GM21528 (cell line): Measurements from ENCODE around the gene CCDC127.

Experiments
- ATAC-seq: cut with Tn5 transposase; IDR thresholded peaks from one replicate; pipeline ENCODE4 v1.9.1; 2021; ENCODE audit warnings: mild to moderate bottlenecking, moderate library complexity; ENCODE audit not compliant: unreplicated experiment, low FRiP score

CCDC127 gene

GRCh38 chr5:160921-161802 lies 56.8 kb downstream of the CCDC127 start:
- ATAC-seq, result no peak

DNA sequence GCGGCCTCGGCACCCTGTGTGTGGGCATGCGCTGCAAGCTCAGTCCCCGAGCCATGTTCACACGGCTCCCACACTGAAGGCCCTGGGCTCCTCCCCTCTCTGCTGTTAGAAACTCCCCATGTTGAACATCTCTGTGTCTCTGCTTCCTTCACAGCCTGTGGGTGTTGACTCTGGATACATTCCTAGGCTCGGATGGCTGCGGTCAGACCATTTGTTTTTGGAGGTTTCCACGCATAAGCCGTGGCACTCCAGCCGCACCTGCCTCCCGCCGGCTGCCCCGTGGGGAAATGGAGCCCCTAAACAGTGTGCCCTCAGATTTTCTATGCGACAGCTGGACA lies 57.8 kb downstream of the CCDC127 start:
- ATAC-seq, result no peak

- no peak for ATAC-seq
Measured at GRCh38 chr5:159448-160172, 58.3 kb downstream of the CCDC127 start.

GRCh38 chr5:158807-159447 lies 59.0 kb downstream of the CCDC127 start:
- no peak for ATAC-seq

DNA sequence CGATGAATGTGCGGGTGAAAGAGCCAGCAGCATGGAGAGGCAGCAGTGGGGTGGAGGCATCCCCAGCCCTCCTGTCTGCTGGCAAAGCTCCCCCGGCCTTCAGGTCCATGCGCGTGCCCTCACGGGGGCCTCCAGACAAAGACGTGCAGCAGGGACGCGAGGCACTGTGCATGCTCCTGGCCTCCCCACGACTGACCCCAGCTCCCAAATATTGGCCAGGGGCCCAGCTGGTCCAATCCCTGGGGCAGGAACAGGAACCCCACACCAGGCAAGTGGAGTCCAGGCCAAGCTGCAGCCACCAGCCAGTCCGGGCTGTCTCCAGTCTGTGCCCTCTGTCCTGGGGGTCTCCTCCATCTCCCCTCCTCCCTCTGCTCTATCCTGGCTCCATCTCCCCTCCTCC lies 60.2 kb downstream of the CCDC127 start:
- no peak for ATAC-seq

GRCh38 chr5:157126-157715 lies 60.7 kb downstream of the CCDC127 start:
- no peak for ATAC-seq

DNA sequence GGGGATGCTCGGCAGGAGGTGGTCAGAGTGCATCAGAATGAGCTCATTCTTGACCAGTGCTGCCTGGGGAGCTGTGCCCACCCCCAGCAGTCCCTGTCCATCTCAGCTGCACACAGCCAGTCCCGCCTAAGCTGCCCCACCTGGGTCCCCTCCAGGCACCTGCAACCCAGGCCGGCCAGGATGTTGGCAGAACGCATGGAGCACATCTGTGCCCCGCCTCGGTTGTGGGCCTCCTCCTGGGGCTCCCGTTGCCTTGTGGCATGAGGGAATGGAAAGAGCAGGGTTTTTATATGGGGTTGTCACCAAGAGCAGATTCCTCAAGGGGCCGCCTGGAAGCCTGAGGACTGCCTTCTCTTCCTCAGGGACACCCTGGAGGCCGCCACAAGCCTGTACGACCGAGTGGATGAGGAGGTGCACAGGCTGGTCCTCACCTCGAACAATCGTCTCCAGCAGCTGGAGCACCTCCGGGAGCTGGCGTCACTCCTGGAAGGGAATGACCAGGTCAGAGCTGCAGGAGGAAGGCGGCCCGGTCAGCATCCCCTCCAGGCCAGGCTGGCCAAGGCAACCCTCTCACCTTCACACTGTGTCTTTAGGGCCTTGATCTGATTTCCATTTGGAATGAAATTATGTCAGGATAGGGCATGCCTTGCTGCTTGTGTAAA lies 61.4 kb downstream of the CCDC127 start:
- no peak for ATAC-seq

GRCh38 chr5:155651-156410 lies 62.1 kb downstream of the CCDC127 start:
- ATAC-seq, result no peak

DNA sequence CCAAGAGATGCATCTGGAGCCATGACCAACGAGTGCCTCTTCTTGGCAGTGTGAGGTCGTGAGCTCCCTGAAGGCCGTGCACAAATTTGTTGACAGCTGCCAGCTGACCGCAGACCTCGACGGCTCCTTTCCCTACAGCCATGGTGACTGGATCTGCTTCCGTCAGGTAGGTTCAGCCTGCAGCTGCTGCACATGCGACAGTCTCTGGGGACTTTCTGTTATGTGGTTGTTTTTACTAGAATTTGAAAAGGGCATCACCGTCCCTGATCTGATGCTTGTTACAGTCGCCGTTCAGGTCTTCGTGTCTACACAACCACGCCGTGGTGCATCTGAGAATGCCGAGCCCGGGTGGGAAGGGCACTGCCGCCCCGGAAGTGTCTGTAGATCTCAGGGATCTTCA lies 63.1 kb downstream of the CCDC127 start:
- no peak for ATAC-seq

DNA sequence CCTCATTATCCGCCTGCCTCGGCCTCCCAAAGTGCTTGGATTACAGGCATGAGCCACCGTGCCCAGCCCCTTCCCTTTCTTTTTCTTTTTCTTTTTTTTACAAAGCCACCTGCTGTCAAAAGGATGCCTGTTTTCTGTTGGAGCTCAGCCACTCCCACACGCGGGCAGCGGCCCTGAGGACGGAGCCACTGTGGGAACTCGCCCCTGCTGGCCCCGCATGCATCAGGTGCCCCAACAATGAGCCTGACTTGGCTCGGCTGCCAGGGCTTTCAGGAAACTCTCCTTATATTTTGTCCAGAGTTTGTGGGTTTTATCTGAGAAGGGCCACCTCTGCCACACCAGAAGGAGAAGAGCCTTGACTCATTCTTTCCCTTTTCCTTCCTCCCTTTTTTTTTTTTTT lies 63.7 kb downstream of the CCDC127 start:
- ATAC-seq, result no peak

DNA sequence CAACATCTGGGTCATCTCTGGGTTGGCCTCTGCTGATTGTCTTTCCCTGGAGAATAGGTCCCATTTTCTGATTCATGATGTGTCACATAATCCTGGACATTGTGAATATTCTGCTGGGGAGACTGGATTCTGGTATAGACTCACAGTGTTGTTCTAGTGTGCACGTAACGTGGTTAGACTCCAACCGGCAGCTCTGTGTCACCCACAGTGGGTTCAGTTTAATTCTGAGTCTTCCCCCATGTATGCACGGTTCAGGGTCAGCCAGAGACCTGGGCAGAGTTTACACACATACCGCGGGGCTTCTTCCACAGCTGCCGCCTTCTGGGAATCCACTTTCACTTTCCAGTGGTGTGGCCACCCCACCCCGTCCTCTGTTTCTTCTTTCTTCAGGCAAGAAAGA lies 64.7 kb downstream of the CCDC127 start:
- no peak for ATAC-seq

DNA sequence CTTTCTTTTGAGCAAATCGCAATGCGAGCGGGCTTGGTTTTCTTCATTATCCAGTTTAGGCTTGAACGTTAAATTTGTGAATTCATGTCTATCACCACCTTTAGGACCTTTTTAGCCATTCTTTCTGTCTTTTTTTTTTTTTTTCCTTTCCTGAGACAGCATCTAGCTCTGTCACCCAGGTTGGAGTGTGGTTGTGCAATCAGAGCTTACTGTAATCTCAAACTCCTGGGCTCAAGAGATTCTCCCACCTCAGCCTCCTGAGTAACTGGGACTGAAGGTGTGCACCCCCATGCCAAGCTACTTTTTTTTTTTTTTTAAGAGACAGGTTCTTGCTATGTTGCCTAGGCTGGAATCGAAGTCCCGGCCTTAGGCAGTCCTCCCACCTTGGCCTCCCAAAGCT lies 65.9 kb downstream of the CCDC127 start:
- no peak for ATAC-seq

- ATAC-seq, result no peak
Measured at GRCh38 chr5:150746-151145, 67.2 kb downstream of the CCDC127 start.

- ATAC-seq, result no peak
Measured at GRCh38 chr5:149745-150485, 68.0 kb downstream of the CCDC127 start.

DNA sequence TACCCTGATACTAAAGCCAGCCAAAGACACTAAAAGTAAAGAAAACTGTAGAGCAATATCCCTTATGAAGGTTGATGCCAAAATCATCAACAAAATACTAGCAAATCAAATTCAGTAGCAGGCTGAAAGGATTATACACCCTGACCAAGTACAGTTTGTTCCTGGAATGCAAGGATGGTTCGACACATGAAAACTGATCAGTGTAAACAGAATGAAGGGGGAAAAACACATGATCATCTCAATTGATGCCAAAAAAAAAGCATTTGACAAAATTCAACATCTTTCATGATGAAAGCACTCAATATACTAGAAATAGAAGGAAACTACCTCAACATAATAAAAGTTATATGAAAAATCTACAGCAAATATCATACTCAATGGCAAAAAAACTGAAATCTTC lies 70.2 kb downstream of the CCDC127 start:
- no peak for ATAC-seq
